BLaER1 treated with 17β-estradiol and CSF1 and Interleukin-3, amounts not matched to agents 10 nM and 100 nM (cell line): Measurements from ENCODE around the gene DERA.
"Not testable (repeated sequence)": the region's sequence is repeated elsewhere in the genome, so short reads cannot be mapped to it uniquely, and the experiment has no call there.

ENCODE experiments used
- H3K27ac ChIP-seq, 11 experiments: shearing (Covaris generic); formaldehyde crosslinking; 2 replicates each; pipeline ENCODE4 v1.8.1; 2022
- H3K27me3 ChIP-seq, 11 experiments: shearing (Covaris generic); formaldehyde crosslinking; 2 replicates each; pipeline ENCODE4 v1.8.1; 2022
- H3K36me3 ChIP-seq, 11 experiments: shearing (Covaris generic); formaldehyde crosslinking; 2 replicates each; pipeline ENCODE4 v1.8.1; 2022
- H3K4me1 ChIP-seq, 10 experiments: shearing (Covaris generic); formaldehyde crosslinking; 2 replicates each; pipeline ENCODE4 v1.8.1; 2022
- H3K4me2 ChIP-seq, 11 experiments: shearing (Covaris generic); formaldehyde crosslinking; 2 replicates each; pipeline ENCODE4 v1.8.1; 2022
- H3K4me3 ChIP-seq, 10 experiments: shearing (Covaris generic); formaldehyde crosslinking; 2 replicates each; pipeline ENCODE4 v1.8.1; 2022
- H3K9ac ChIP-seq, 11 experiments: shearing (Covaris generic); formaldehyde crosslinking; 2 replicates each; pipeline ENCODE4 v1.8.1; 2022
- H3K9me3 ChIP-seq, 11 experiments: shearing (Covaris generic); formaldehyde crosslinking; replicated peaks in 1 of 11; 2 replicates each; pipeline ENCODE4 v1.8.1; 2022
- H4K20me1 ChIP-seq, 11 experiments: shearing (Covaris generic); formaldehyde crosslinking; 2 replicates each; pipeline ENCODE4 v1.8.1; 2022
- Cebpa-rat ChIP-seq, 11 experiments: shearing (Covaris generic); IDR thresholded peaks; 2 replicates each; pipeline ENCODE4 v1.8.1; 2022

DERA gene

DNA sequence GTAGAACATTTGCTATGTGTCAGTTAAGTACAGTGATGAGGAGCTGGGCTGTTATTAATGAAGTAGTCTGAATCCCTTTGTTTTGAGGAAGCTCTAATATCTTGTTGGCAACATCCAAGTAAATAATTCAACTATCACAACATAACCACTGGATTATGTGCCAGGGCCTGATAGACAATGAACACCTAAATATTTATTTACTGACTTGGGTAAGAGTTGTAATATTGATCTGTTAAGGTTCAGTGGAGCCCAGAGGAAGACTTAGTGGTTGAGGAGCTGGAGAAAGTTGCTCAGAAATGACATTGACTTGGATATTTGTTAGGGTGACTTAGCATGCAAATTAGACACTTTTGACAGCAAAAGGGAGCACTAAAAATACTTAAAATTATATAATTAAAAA is 26.8 kb downstream of the DERA start:
- 0 out of 20 replicates have a peak, but pooled peaks cover 0 to 2% (median 0%) of the 10 kb centered on the region in 10 experiments for H3K4me1 ChIP-seq
- no peaks in the 10 kb centered on the region for H3K27me3 ChIP-seq
- H4K20me1 ChIP-seq = peaks cover 0 to 4% (median 0%) of the 10 kb centered on the region in 11 experiments; a peak in 3 of 22 replicates
- H3K9ac ChIP-seq = no peak overlapping the region
- H3K36me3 ChIP-seq = peaks cover 0 to 8% (median 5%) of the 10 kb centered on the region in 11 experiments; a peak in 9 of 22 replicates
- no peak overlapping the region for H3K4me3 ChIP-seq
- H3K27ac ChIP-seq = no peak overlapping the region
- no peak for TF ChIP-seq Cebpa-rat (IDR thresholded peaks at IDR 0.05)
- no peak overlapping the region for H3K4me2 ChIP-seq
- peaks cover 11 to 31% (median 20%) of the 10 kb centered on the region in 11 experiments; a peak in 20 of 22 replicates for H3K9me3 ChIP-seq

GRCh38 chr12:15939111-15939510 is 28.0 kb downstream of the DERA start:
- no peak overlapping the region for H3K9ac ChIP-seq
- H3K36me3 ChIP-seq = peaks cover 0 to 9% (median 4%) of the 10 kb centered on the region in 11 experiments; a peak in 8 of 22 replicates
- 0 out of 22 replicates have a peak, but pooled peaks of 1 of the 11 experiments have one; percentile 5 for TF ChIP-seq Cebpa-rat (IDR thresholded peaks at IDR 0.05)
- no peaks in the 10 kb centered on the region for H3K4me1 ChIP-seq
- peaks cover 17 to 38% (median 26%) of the 10 kb centered on the region in 11 experiments; a peak in 20 of 22 replicates for H3K9me3 ChIP-seq
- peaks cover 0 to 4% (median 0%) of the 10 kb centered on the region in 11 experiments; a peak in 3 of 22 replicates for H4K20me1 ChIP-seq
- H3K27me3 ChIP-seq = no peaks in the 10 kb centered on the region
- H3K4me3 ChIP-seq = no peak overlapping the region
- no peak overlapping the region for H3K4me2 ChIP-seq
- no peak overlapping the region for H3K27ac ChIP-seq

DNA sequence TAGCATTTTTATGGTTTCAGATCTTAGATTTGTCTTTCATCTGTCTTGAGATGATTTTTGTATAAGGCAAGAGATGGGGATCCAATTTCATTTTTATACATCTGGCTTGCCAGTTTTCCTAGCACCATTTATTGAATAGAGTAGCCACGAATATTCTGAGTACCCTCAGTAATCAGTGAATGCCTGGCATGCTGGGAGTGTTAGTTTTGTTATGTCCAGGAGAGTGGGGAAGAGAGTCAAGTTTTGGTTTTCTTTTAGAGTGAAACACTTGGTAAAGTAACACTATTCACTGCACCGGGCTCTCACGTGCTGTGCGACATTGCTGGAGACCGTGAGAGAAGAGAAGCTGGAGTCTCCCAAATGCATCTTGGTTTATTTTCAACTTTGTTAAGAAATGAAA is 31.3 kb downstream of the DERA start:
- Histone ChIP-seq H3K4me1 (no peaks in the 10 kb centered on the region), H3K4me2 (no peak overlapping the region), H3K27me3 (no peaks in the 10 kb centered on the region), H3K27ac (no peak overlapping the region), H3K9ac (no peak overlapping the region), H3K9me3 (peaks cover 26 to 43% (median 32%) of the 10 kb centered on the region in 11 experiments; a peak in 21 of 22 replicates), H4K20me1 (peaks cover 0 to 4% (median 0%) of the 10 kb centered on the region in 11 experiments; a peak in 2 of 22 replicates), H3K4me3 (no peak overlapping the region), H3K36me3 (peaks cover 0 to 9% (median 4%) of the 10 kb centered on the region in 11 experiments; a peak in 8 of 22 replicates)
- no peak for TF ChIP-seq Cebpa-rat (IDR thresholded peaks at IDR 0.05)

DNA sequence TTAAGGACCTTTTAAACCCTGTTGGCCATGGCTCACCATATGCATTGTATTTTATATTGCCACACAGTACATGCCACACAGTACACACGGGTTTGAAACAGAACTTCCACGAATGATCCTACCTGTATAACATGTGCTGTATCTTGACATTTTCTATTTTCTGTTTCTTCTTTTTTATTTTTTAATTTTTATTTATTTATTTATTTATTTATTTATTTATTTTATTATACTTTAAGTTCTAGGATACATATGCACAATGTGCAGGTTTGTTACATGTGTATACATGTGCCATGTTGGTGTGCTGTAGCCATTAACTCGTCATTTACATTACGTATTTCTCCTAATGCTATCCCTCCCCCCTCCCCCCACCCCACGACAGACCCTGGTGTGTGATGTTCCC is 32.4 kb downstream of the DERA start:
- not testable (repeated sequence) for H3K27ac ChIP-seq, H3K9ac ChIP-seq, H3K4me2 ChIP-seq, H4K20me1 ChIP-seq, H3K27me3 ChIP-seq, H3K36me3 ChIP-seq, H3K4me3 ChIP-seq, H3K4me1 ChIP-seq
- peaks cover 28 to 52% (median 40%) of the 10 kb centered on the region in 11 experiments; a peak in 21 of 22 replicates for H3K9me3 ChIP-seq

- H3K9ac ChIP-seq, H3K27me3 ChIP-seq, H4K20me1 ChIP-seq, H3K27ac ChIP-seq, H3K4me1 ChIP-seq, H3K4me3 ChIP-seq, H3K4me2 ChIP-seq: not testable (repeated sequence)
- H3K36me3 ChIP-seq = peaks cover 0 to 10% (median 0%) of the 10 kb centered on the region in 11 experiments; a peak in 4 of 22 replicates
- H3K9me3 ChIP-seq = peaks cover 21 to 41% (median 35%) of the 10 kb centered on the region in 11 experiments
Observed at GRCh38 chr12:15948461-15948860, 37.3 kb downstream of the DERA start.

GRCh38 chr12:15955281-15955680 is 44.1 kb downstream of the DERA start:
- H3K27ac ChIP-seq = no peak overlapping the region

GRCh38 chr12:15956010-15956409 is 44.9 kb downstream of the DERA start:
- H3K36me3 ChIP-seq = peaks cover 16 to 53% (median 30%) of the 10 kb centered on the region in 11 experiments; a peak in 20 of 22 replicates
- H3K9ac ChIP-seq = no peak overlapping the region
- no peak for TF ChIP-seq Cebpa-rat (IDR thresholded peaks at IDR 0.05)
- no peak overlapping the region for H3K27ac ChIP-seq
- H3K9me3 ChIP-seq = peaks cover 0 to 4% (median 0%) of the 10 kb centered on the region in 11 experiments; a peak in 5 of 22 replicates
- H3K4me2 ChIP-seq = no peak overlapping the region
- no peaks in the 10 kb centered on the region for H3K27me3 ChIP-seq
- no peak overlapping the region for H3K4me3 ChIP-seq
- peaks cover 0 to 5% (median 0%) of the 10 kb centered on the region in 11 experiments; a peak in 3 of 22 replicates for H4K20me1 ChIP-seq
- H3K4me1 ChIP-seq = no peaks in the 10 kb centered on the region

More at GRCh38 chr12:15955281-15955680, 44.1 kb downstream of the DERA start:
- Histone ChIP-seq H3K4me3 (no peak overlapping the region), H4K20me1 (peaks cover 0 to 9% (median 0%) of the 10 kb centered on the region in 11 experiments; a peak in 3 of 22 replicates), H3K36me3 (peaks cover 10 to 46% (median 23%) of the 10 kb centered on the region in 11 experiments; a peak in 19 of 22 replicates), H3K27me3 (no peaks in the 10 kb centered on the region), H3K9me3 (peaks cover 0 to 9% (median 2%) of the 10 kb centered on the region in 11 experiments; a peak in 9 of 22 replicates), H3K4me1 (no peaks in the 10 kb centered on the region), H3K9ac (no peak overlapping the region), H3K4me2 (no peak overlapping the region)
- TF ChIP-seq Cebpa-rat (IDR thresholded peaks at IDR 0.05) = no peak

DNA sequence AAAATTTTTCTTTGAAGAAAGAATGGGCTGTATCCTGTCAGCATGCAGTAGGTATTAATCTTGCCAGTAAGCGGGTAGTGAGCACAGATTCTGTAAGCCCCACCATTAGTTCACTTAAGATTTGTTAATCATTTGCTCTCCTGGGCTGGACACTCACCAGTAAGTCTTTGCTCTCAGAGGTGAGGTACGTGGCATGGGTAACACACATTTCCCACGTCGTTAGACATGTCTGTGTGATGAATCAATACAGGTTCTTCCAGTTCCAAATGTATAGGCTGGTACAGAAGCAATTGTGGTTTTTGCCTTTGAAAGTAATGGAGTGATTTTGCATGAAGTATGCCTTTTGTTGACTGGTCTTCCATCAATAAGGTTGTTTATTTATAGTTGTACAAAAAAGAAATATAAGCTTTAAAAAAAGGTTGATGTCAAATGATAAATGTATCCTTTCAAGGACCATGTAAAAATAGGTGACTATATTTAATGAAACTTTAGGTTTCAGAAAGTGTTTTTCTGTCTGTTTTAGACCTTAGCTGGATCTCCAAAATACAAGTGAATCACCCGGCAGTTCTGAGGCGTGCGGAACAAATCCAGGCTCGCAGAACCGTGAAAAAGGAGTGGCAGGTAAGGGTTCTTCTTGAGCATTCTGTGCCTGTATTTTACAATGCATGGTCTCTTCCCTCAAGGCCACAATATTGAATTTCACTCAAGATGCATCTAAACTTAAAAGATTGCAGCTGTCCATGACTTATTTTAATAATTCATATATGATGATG is 45.5 kb downstream of the DERA start:
- Histone ChIP-seq H3K27me3 (no peaks in the 10 kb centered on the region), H3K9me3 (no peaks in the 10 kb centered on the region), H4K20me1 (peaks cover 0 to 4% (median 0%) of the 10 kb centered on the region in 11 experiments; a peak in 2 of 22 replicates), H3K4me1 (no peaks in the 10 kb centered on the region), H3K36me3 (peaks cover 20 to 59% (median 36%) of the 10 kb centered on the region in 11 experiments; a peak in 21 of 22 replicates), H3K4me3 (no peak overlapping the region), H3K9ac (no peak overlapping the region), H3K4me2 (no peak overlapping the region), H3K27ac (no peak overlapping the region)
- TF ChIP-seq Cebpa-rat (IDR thresholded peaks at IDR 0.05) = no peak

GRCh38 chr12:15962760-15963159 is 51.6 kb downstream of the DERA start:
- Histone ChIP-seq H4K20me1 (no peaks in the 10 kb centered on the region; a peak in 1 of 22 replicates), H3K9me3 (no peaks in the 10 kb centered on the region), H3K4me2 (no peak overlapping the region), H3K9ac (no peak overlapping the region), H3K27ac (no peak overlapping the region), H3K36me3 (peaks cover 50 to 96% (median 64%) of the 10 kb centered on the region in 11 experiments), H3K4me3 (no peak overlapping the region), H3K27me3 (no peaks in the 10 kb centered on the region), H3K4me1 (no peaks in the 10 kb centered on the region)
- TF ChIP-seq Cebpa-rat (IDR thresholded peaks at IDR 0.05) = no peak
